ENCODE results near the gene ZNF211. TPM values are rescaled to one million over a fixed set of nuclear protein-coding genes. Genes with fewer than 3 reads are reported as not detected.

ZNF211 gene
- total RNA-seq: 10 to 100 TPM in 2 of 4 donors, 1 to 10 TPM in 2; 8.2 to 11.0 (median 10.0) TPM

- TF ChIP-seq CTCF (IDR thresholded peaks at IDR 0.05; ENCODE audit: low read depth): no peak
These were observed at the start of gene ZNF211 for GRCh38 chr19:57632987-57633831. Gene ZNF211 (plus strand): TSS chr19:57633168. CDS start chr19:57633347, 179 bp downstream.

GRCh38 chr19:57583521-57584416, 49.2 kb upstream of the ZNF211 start, which contains the start of gene ZIK1:
Gene ZIK1 (plus strand): TSS chr19:57584145. CDS start chr19:57584357, 212 bp downstream.
- no peak for TF ChIP-seq CTCF (IDR thresholded peaks at IDR 0.05; ENCODE audit: low read depth)

- no peak for TF ChIP-seq CTCF (IDR thresholded peaks at IDR 0.05; ENCODE audit: low read depth)
These were observed 45.4 kb upstream of the ZNF211 start for GRCh38 chr19:57587529-57587928.

- TF ChIP-seq CTCF (IDR thresholded peaks at IDR 0.05; ENCODE audit: low read depth): no peak
These were observed 33.6 kb upstream of the ZNF211 start for GRCh38 chr19:57599377-57599760.

- no peak for TF ChIP-seq CTCF (IDR thresholded peaks at IDR 0.05; ENCODE audit: low read depth)
These were observed 33.1 kb upstream of the ZNF211 start, which contains the start of gene ZNF530 for GRCh38 chr19:57599761-57600383. Gene ZNF530 (plus strand): TSS chr19:57599885. CDS start chr19:57604346, 4,461 bp downstream.

- TF ChIP-seq CTCF (IDR thresholded peaks at IDR 0.05; ENCODE audit: low read depth): no peak
These were observed 26.0 kb upstream of the ZNF211 start for GRCh38 chr19:57606931-57607330.
